H1 (cell line): ENCODE data around the gene EXOC6.

Experiments
- ATF2 ChIP-seq: IDR thresholded peaks from 2 replicates; pipeline ENCODE4 v1.6.1; 2012; ENCODE audit warnings: low read length, inconsistent platforms
- CTCF ChIP-seq, 3 experiments: IDR thresholded peaks; 1 replicate in 2 of 3; 2 replicates in 1 of 3; pipeline versions ENCODE4 v1.5.1 to v1.6.1; 2011; ENCODE audit warnings: low read length in 3 of 3, mild to moderate bottlenecking in 3 of 3, inconsistent platforms in 2 of 3, low read depth in 1 of 3, moderate library complexity in 1 of 3; ENCODE audit not compliant: insufficient read depth in 1 of 3; ENCODE audit errors: control extremely low read depth in 1 of 3
- POLR2AphosphoS5 ChIP-seq: IDR thresholded peaks from 2 replicates; pipeline ENCODE4 v1.6.1; 2011; ENCODE audit warnings: low read depth, low read length
- TBP ChIP-seq: IDR thresholded peaks from 2 replicates; pipeline ENCODE4 v1.6.1; 2011; ENCODE audit warnings: low read depth, low read length, improper control_type of control experiment

GRCh38 chr10:93095225-93095624, 246.9 kb downstream of the EXOC6 start:
- TF ChIP-seq CTCF (IDR thresholded peaks at IDR 0.05; ENCODE audit: control extremely low read depth in 1 of 3, insufficient read depth in 1 of 3, low read depth in 1 of 3, low read length in 3 of 3) (peak; percentile 40 to 53 (median 41)), TBP (no peak), ATF2 (no peak), POLR2AphosphoS5 (no peak)
